Prostate gland (tissue), 2 donors: Measurements from ENCODE around the gene SCN3A.

Experiments
- CTCF ChIP-seq, 4 experiments: fragments of 200-600 bp in 2 of 4; fragments of 450-650 bp in 2 of 4; sonication (generic) in 2 of 4; IDR thresholded peaks; 1 replicate in 3 of 4; 2 replicates in 1 of 4; pipeline ENCODE4 v1.5.1; 2016 to 2019; ENCODE audit warnings: antibody characterized with exemption in 4 of 4, mild to moderate bottlenecking in 2 of 4, moderate library complexity in 2 of 4
- POLR2AphosphoS5 ChIP-seq: sonication (generic); formaldehyde crosslinking; IDR thresholded peaks from one replicate; pipeline ENCODE4 v1.6.1; 2017; ENCODE audit warnings: antibody characterized with exemption

- TF ChIP-seq CTCF (IDR thresholded peaks at IDR 0.05) (peak in 3 of 4 experiments; percentile 19 to 45 (median 36)), POLR2AphosphoS5 (no peak)
Observed at GRCh38 chr2:165239230-165239629, 35.4 kb upstream of the SCN3A start, which contains the start of gene SCN2A.
